Stimulated activated CD8-positive, alpha-beta memory T cell treated with anti-CD3 and anti-CD28 coated beads, Interleukin-4, amount 100 ng/mL, for 24 hours (primary cell): ENCODE measurements around the gene STXBP1.
"Not testable (repeated sequence)": the region's sequence is repeated elsewhere in the genome, so short reads cannot be mapped to it uniquely, and the experiment has no call there.

Source experiments
- DNase-seq: peaks from one replicate; pipeline ENCODE4 v3.0.0-alpha.2; 2020; ENCODE audit warnings: low read depth

STXBP1 gene

GRCh38 chr9:127621339-127621970, 9.4 kb downstream of the STXBP1 start:
- DNase-seq = not testable (repeated sequence)

GRCh38 chr9:127626752-127627493, 14.8 kb downstream of the STXBP1 start:
- no peak for DNase-seq

- DNase-seq = no peak
Observed at GRCh38 chr9:127627494-127627855, 15.4 kb downstream of the STXBP1 start.

GRCh38 chr9:127628758-127629467, 16.8 kb downstream of the STXBP1 start:
- DNase-seq = no peak

- DNase-seq = no peak
Observed at GRCh38 chr9:127629468-127630081, 17.5 kb downstream of the STXBP1 start.

- DNase-seq = no peak
Observed at GRCh38 chr9:127633216-127633862, 21.3 kb downstream of the STXBP1 start.

- DNase-seq = no peak
Observed at GRCh38 chr9:127634021-127634420, 21.9 kb downstream of the STXBP1 start.

- DNase-seq = no peak
Observed at GRCh38 chr9:127634698-127635097, 22.6 kb downstream of the STXBP1 start.

GRCh38 chr9:127635201-127635735, 23.2 kb downstream of the STXBP1 start:
- no peak for DNase-seq

- DNase-seq = no peak
Observed at GRCh38 chr9:127637322-127637847, 25.3 kb downstream of the STXBP1 start.

- DNase-seq = no peak
Observed at GRCh38 chr9:127640908-127641545, 28.9 kb downstream of the STXBP1 start.

GRCh38 chr9:127642082-127642740, 30.1 kb downstream of the STXBP1 start:
- DNase-seq = no peak

- DNase-seq = no peak
Observed at GRCh38 chr9:127644146-127644827, 32.2 kb downstream of the STXBP1 start.

GRCh38 chr9:127644943-127645342, 32.9 kb downstream of the STXBP1 start:
- no peak for DNase-seq

- no peak for DNase-seq
Observed at GRCh38 chr9:127647451-127647850, 35.4 kb downstream of the STXBP1 start.

- DNase-seq = no peak
Observed at GRCh38 chr9:127650518-127650917, 38.4 kb downstream of the STXBP1 start.

GRCh38 chr9:127651697-127652610, 39.9 kb downstream of the STXBP1 start:
- no peak for DNase-seq

- no peak for DNase-seq
Observed at GRCh38 chr9:127652733-127653132, 40.7 kb downstream of the STXBP1 start.

GRCh38 chr9:127654619-127655018, 42.5 kb downstream of the STXBP1 start:
- DNase-seq = no peak
